ENCODE measurements around the gene RAB38.

The RAB38 gene

DNA sequence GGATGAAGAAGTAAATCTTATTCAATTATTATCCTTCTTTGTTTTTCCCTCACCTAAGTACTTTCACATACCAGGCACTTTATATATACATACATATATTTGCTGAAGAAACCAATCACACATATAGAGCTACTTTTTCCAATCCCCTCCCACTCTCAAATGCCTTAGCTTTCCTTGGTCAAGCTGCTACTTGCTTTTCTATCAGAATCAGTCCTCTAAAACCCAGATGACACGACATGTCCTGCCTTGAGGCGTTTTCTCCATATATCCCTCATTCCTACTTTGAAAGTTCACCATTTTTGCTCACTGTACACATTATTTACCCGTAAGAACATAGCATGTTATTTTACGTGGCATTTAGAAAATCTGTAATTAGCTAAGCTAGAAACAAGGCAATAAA, 5.4 kb downstream of the RAB38 start:
- no peak for DNase-seq (ENCODE audit: low read depth in 3 of 3)

- DNase-seq (ENCODE audit: low read depth in 3 of 3) = no peak
Measured at GRCh38 chr11:88169471-88169870, 5.8 kb downstream of the RAB38 start.

DNA sequence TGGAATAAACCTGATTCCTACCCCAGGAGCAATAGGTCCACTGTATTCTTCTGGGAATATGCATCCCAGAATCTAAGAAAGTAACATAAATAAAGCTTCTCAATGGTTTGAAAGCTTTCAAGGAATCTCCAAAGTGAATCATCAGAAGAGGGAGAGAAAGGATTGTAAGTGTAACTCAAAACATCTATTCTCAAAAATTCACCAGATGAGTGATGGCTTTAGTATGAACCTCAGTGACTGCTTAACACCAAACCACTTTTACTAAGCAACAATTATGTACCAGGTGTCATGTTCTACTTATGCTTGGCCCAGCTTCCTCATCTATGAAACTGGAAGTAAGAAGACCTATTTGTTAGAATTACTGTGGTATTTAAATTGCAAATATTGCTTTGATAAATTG, 7.4 kb downstream of the RAB38 start:
- DNase-seq (ENCODE audit: low read depth in 3 of 3) = no peak

GRCh38 chr11:88164806-88165585, 10.2 kb downstream of the RAB38 start:
- no peak for DNase-seq (ENCODE audit: low read depth in 3 of 3)

- no peak for DNase-seq (ENCODE audit: low read depth in 3 of 3)
Measured at GRCh38 chr11:88164320-88164719, 10.9 kb downstream of the RAB38 start.

GRCh38 chr11:88158081-88158480, 17.2 kb downstream of the RAB38 start:
- DNase-seq (ENCODE audit: low read depth in 3 of 3) = no peak

GRCh38 chr11:88157370-88157769, 17.9 kb downstream of the RAB38 start:
- no peak for DNase-seq (ENCODE audit: low read depth in 3 of 3)

DNA sequence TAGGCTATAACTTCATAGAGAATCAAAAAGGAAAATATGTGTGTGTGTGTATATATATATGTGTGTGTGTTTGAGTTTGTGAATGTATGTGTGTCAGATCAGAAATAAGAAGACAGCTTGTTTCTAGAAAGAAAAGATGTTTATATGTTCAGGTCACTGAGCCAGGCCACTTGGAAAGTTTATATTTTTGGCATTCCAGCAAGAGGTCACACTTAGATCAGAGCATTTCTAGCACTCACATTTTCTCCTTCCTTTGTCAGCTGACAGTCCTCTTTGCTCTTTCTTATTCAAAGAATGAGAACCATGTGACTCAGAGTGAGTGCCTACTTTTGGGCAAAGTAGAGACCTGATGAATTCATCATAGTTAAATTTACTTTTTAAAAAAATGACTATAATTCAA, 22.9 kb downstream of the RAB38 start:
- no peak for DNase-seq (ENCODE audit: low read depth in 3 of 3)

DNA sequence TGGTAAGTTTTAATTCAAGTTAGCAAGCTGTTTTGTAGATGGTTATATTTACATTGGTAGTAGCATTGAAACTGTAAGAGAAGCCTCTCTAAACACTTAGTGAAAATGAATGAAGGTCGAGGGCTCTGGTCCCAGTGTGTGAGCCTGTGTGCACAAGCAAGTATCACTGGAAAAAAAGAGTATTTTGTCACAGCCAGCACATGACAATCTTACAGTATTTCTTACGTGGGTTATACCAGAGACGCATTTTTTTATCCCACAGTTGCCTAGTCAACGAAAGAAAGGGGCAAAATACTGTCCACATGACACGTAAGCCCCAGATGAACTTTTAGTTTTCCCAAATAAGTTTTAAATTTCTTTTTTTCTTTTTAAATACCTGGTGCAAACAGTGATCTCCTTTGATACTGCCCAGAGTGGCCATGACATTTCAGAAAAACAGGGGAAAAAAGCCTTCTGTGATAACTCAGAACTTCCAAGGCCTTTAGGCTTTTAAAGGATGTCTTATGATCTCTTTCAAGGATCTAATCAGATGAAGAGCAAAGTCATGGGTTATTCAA, 23.5 kb downstream of the RAB38 start:
- no peak for DNase-seq (ENCODE audit: low read depth in 3 of 3)

DNA sequence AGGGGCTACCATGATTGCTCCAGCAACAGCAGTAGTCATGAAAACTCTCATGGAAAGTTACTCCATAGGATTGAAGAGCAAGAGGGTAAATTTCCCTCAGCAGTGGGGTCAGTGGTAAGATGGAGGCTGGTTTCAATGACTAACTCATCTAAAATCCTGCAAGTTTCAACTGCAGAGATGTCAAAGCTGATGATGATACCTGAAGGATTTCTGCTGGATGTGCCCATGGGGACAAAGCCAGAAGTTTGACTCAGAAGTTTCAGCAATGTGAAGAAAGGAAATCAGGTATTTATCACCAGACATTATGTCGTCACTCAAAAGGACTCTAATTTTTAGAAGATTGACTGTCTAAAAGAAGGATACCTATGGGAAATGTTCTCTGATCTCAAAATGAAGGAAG, 29.1 kb downstream of the RAB38 start:
- DNase-seq (ENCODE audit: low read depth in 3 of 3) = no peak

GRCh38 chr11:88139865-88140264, 35.4 kb downstream of the RAB38 start:
- DNase-seq (ENCODE audit: low read depth in 3 of 3) = no peak

DNA sequence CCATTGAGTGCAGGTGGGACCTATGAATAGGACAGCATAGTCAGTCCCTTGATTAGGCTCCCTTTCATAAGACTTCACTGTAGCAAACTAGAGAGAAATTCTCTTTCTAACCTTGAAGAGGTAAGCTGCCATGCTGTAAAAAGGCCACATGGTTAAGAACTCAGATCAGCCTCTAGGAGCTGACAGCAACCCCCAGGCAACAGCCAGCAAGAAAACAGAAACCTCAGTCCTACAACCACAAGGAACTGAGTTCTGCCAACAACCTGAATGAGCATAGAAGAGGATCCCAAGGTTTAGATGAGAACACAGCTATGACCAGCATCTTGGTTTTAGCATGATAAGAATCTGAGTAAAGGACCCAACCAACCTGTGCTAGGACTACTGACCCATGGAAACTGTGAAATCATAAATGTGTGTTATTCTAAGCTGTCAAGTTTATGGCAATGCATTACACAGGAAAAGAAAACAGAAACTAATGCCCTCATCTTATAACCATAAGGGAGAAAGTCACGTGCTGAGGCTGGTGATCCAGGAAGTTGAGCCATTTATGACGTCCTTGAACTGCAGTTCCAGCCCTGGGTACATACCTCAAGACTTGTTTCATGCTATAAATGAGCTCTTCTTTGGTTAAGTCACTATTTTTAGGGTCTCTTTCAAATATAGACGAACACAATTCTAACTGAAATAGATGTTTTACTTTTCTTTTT, 43.3 kb downstream of the RAB38 start:
- DNase-seq (ENCODE audit: low read depth in 3 of 3) = no peak

DNA sequence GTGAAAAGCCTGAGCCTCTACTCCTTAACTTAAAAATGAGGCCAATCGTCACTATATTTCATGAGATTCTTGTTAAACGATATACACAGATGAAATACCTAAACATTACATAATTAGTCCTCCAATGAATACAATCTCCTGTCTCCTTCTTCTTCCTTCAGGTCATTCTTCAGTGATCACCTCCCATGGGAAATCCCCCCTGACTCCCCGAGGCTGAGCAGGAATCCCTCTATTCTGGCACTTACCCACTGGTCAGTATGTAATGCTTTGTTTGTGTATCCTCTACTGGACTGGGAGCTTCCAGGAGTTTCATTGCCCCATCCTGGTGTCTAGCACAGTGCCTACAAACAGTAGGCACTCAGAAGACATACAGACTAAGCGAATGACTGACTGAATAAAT, 52.3 kb downstream of the RAB38 start:
- DNase-seq (ENCODE audit: low read depth in 3 of 3) = no peak

- DNase-seq (ENCODE audit: low read depth in 3 of 3) = no peak
Measured at GRCh38 chr11:88119561-88119960, 55.7 kb downstream of the RAB38 start.

DNA sequence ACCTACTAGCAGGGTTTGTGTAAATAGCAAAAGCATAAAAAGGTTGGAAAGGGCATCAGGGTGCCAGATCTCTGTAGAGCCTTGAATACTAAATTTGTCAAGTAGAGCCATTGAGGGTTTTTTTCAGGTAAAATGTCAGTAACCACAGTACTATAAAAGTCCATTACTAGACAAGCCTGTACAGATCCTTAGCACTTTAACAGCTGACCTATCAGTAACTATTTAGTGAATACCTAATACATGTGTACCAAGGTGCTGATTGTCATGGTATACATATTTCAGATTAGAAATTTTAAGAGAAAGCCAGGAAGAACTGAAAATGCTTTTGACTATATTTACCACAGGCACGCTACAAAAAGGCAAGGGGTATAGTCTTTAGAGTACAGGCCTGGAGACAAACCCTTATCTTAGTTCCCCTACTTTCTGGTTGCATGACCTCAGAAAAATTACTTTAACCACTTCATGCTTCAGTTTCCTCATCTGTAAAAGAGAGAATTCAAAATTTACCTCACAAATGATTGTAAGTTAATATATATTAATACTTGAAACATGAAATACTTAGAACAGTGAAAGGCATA, 57.9 kb downstream of the RAB38 start:
- no peak for DNase-seq (ENCODE audit: low read depth in 3 of 3)

DNA sequence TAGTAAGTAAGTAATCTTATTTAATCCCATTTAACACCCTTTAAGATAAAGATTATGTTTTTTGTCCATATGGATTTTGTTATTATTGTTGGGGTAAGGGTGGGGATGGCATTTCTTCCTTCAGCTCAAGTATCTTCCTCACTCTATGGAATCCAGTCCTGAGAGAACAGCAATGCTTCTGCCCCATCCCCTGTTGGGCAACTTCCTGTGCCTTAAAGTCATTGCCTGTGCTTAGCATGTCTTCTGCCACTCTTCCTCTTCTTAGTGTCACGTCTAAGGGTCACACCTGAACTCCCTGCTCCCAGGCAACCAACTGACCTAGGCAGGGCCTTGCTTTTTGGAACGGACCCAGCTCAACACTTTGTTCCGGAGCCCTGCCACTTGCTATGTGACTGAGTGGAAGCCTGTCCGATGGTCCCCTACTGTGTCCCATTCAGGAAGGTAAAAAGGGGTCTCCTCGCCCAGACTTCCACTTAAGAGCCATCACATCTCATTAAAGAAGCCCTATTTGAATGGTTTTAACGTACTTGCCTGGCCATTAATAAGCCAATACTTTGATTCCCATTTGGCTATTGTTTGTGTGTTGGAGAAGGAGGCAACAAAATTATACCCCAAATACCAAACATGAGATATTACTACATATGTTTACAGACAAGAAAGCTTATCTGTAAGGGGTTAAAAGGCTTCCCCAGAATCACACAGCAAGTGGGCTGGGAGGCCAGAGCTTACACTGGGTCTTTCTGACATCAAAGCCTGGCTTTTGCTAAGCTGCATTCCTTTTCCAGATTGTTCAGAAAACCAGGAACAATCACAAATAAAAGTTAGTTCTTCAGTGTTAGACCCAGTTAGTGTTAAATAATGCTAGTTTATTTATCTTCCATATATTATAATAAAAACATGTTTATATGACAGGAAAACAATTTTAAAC, 59.2 kb downstream of the RAB38 start:
- DNase-seq (ENCODE audit: low read depth in 3 of 3) = no peak

- no peak for DNase-seq (ENCODE audit: low read depth in 3 of 3)
Measured at GRCh38 chr11:88114486-88115045, 60.7 kb downstream of the RAB38 start.

GRCh38 chr11:88106666-88107065, 68.6 kb downstream of the RAB38 start:
- no peak for DNase-seq (ENCODE audit: low read depth in 3 of 3)

DNA sequence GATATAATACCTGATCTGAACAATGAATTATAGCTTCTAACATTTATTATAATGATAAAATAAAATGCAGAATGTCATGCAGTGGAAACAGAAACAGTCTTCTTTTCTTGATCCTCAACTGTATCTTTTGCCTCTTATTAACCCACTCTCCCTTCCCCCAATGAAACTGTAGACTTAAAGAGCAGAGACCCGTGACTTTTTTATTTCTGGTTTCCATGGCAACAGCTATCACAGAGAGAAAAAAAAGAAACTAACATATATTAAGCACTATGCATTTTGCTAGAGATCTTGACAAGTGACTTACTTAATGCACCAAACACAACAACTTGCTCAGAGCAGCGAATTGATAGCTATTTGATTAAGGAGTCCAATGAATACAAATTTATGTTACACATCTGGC, 69.3 kb downstream of the RAB38 start:
- no peak for DNase-seq (ENCODE audit: low read depth in 3 of 3)

DNA sequence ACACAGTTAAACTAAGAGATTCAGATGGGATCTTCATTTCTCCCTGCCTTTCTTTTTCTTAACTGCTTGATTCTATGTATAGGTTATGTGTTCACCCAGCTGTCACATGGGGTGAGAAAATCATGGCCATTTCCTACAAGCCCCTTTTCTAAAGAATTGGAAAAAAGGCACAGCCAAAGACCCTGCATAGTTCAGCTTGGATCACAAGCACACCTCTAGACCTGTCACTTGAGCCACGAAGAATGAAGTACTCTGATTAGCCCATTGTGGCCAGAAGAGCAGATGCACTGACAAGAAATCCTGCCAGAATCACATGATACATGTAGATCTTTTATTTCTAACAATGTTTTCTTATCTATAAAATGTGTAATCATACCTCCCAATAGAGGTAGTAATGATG, 69.7 kb downstream of the RAB38 start:
- no peak for DNase-seq (ENCODE audit: low read depth in 3 of 3)

DNA sequence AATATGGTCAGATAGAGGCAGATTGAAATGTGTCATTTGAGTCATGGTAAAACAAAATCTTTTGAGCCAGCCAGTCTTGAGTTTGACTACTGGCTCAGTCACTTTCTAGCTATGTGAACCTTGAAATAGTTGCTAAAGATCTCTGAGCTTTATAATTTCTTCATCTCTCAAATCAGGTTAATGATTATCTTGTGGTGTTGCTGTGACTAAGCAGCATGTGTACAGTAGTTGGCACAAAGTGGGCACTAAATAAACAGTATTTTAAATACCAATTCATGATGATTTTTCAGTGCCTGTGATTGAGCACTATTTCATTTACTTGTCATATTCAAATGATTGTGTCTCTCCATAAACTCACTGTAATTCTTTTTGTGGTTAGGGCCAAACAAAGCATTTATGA, 70.8 kb downstream of the RAB38 start:
- DNase-seq (ENCODE audit: low read depth in 3 of 3) = no peak

Measured in stimulated activated CD4-positive, alpha-beta T cell treated with anti-CD3 and anti-CD28 coated beads, TNF-alpha, amount 100 ng/mL, for 48 hours (primary cell).